WERI-Rb-1 (cell line): Measurements from ENCODE around the gene SUSD6.

Source experiments
- DNase-seq: peaks from one replicate; pipeline ENCODE4 v3.0.0-alpha.2; 2020
- H3K27ac ChIP-seq: fragments of 250-450 bp; sonication (Bioruptor Pico); 2 replicates; pipeline ENCODE4 v1.5.1; 2020; ENCODE audit warnings: mild to moderate bottlenecking, moderate library complexity
- H3K27me3 ChIP-seq: fragments of 250-450 bp; sonication (Bioruptor Pico); 2 replicates; pipeline ENCODE4 v1.5.1; 2021; ENCODE audit warnings: mild to moderate bottlenecking, low read depth, moderate library complexity; ENCODE audit not compliant: insufficient read depth, severe bottlenecking
- H3K36me3 ChIP-seq: fragments of 250-450 bp; sonication (Bioruptor Pico); 2 replicates; pipeline ENCODE4 v1.5.1; 2020; ENCODE audit warnings: mild to moderate bottlenecking, moderate library complexity
- H3K4me3 ChIP-seq: 2 replicates; pipeline ENCODE4 v1.5.1; 2011; ENCODE audit warnings: low read depth, mild to moderate bottlenecking, control low read depth, low read length
- H3K9me3 ChIP-seq: fragments of 250-450 bp; sonication (Bioruptor Pico); 2 replicates; pipeline ENCODE4 v1.5.1; 2021; ENCODE audit warnings: mild to moderate bottlenecking, moderate library complexity; ENCODE audit not compliant: severe bottlenecking
- CTCF ChIP-seq: IDR thresholded peaks from 2 replicates; pipeline ENCODE4 v1.5.1; 2011; ENCODE audit warnings: low read depth, mild to moderate bottlenecking, control low read depth, inconsistent platforms, low read length

The SUSD6 gene

GRCh38 chr14:69648480-69649451 is 37.4 kb downstream of the SUSD6 start:
- Histone ChIP-seq H3K27ac (no peak overlapping the region; the same call in 1 of the 2 replicates), H3K27me3 (no peaks in the 10 kb centered on the region), H3K9me3 (no peaks in the 10 kb centered on the region), H3K4me3 (no peak overlapping the region), H3K36me3 (peaks cover 7% of the 10 kb centered on the region)
- no peak for TF ChIP-seq CTCF
- no peak for DNase-seq

GRCh38 chr14:69650948-69651369 is 39.6 kb downstream of the SUSD6 start:
- Histone ChIP-seq H3K36me3 (peaks cover 7% of the 10 kb centered on the region), H3K27me3 (no peaks in the 10 kb centered on the region), H3K9me3 (no peaks in the 10 kb centered on the region), H3K4me3 (no peak overlapping the region), H3K27ac (no peak overlapping the region)
- no peak for DNase-seq
- no peak for TF ChIP-seq CTCF

GRCh38 chr14:69651664-69652063 is 40.3 kb downstream of the SUSD6 start:
- DNase-seq, result no peak

GRCh38 chr14:69652942-69653684 is 41.7 kb downstream of the SUSD6 start:
- TF ChIP-seq CTCF, result no peak
- no peaks in the 10 kb centered on the region for H3K9me3 ChIP-seq
- no peak overlapping the region for H3K27ac ChIP-seq
- DNase-seq, result no peak
- H3K36me3 ChIP-seq, result peaks cover 10% of the 10 kb centered on the region
- no peak overlapping the region for H3K4me3 ChIP-seq
- H3K27me3 ChIP-seq, result no peaks in the 10 kb centered on the region

More at GRCh38 chr14:69651664-69652063, 40.3 kb downstream of the SUSD6 start:
- Histone ChIP-seq H3K9me3 (no peaks in the 10 kb centered on the region), H3K27ac (no peak overlapping the region), H3K4me3 (no peak overlapping the region), H3K27me3 (no peaks in the 10 kb centered on the region), H3K36me3 (peaks cover 7% of the 10 kb centered on the region)
- no peak for TF ChIP-seq CTCF

- Histone ChIP-seq H3K4me3 (no peak overlapping the region), H3K9me3 (no peaks in the 10 kb centered on the region), H3K36me3 (peaks cover 20% of the 10 kb centered on the region), H3K27ac (no peak overlapping the region), H3K27me3 (no peaks in the 10 kb centered on the region)
- no peak for TF ChIP-seq CTCF
- no peak for DNase-seq
Observed at GRCh38 chr14:69654116-69654515, 42.7 kb downstream of the SUSD6 start.
